ENCODE data around the gene NBEAL2.

DNA sequence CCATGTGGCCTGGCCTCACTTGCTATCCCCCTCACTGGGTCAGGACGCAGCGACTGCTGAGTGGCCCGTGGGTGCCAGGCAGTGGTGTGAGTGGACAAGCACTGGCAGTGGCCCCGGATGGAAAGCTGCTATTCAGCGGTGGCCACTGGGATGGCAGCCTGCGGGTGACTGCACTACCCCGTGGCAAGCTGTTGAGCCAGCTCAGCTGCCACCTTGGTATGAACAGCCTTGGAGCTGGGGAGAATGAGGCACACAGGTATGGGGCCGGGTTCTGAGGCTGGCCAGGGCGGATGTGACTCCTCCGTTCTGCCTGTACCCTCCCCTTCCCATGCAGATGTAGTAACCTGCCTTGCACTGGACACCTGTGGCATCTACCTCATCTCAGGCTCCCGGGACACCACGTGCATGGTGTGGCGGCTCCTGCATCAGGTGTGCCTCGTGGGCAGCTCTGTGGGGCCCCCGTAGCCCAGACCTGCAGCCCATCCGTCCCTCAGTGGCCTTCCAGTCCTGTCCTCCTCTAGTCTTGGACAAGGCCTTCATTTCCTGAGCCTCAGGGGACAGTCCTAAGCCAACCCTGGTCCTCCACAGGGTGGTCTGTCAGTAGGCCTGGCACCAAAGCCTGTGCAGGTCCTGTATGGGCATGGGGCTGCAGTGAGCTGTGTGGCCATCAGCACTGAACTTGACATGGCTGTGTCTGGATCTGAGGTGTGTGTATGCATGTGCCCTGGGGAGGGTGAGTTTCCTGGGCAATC, 28.2 kb downstream of the NBEAL2 start:
- TF ChIP-seq FOXA1 (IDR thresholded peaks at IDR 0.05) (no peak), SP1 (IDR thresholded peaks at IDR 0.05) (no peak), NFRKB (IDR thresholded peaks at IDR 0.05) (no peak), TARDBP (IDR thresholded peaks at IDR 0.05) (no peak), ELF4 (IDR thresholded peaks at IDR 0.05) (no peak), BHLHE40 (IDR thresholded peaks at IDR 0.05; ENCODE audit: borderline replicate concordance) (no peak), ARNT (IDR thresholded peaks at IDR 0.05) (no peak), HDGF (IDR thresholded peaks at IDR 0.05; ENCODE audit: borderline replicate concordance) (no peak), FOXK2 (IDR thresholded peaks at IDR 0.05) (no peak), FOXM1 (IDR thresholded peaks at IDR 0.05; ENCODE audit: borderline replicate concordance) (no peak), SUZ12 (IDR thresholded peaks at IDR 0.05) (no peak)
- TF ChIP-seq, protein P1, sequence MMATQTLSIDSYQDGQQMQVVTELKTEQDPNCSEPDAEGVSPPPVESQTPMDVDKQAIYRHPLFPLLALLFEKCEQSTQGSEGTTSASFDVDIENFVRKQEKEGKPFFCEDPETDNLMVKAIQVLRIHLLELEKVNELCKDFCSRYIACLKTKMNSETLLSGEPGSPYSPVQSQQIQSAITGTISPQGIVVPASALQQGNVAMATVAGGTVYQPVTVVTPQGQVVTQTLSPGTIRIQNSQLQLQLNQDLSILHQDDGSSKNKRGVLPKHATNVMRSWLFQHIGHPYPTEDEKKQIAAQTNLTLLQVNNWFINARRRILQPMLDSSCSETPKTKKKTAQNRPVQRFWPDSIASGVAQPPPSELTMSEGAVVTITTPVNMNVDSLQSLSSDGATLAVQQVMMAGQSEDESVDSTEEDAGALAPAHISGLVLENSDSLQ (IDR thresholded peaks at IDR 0.05) = no peak

Measured in HEK293T (cell line).